ENCODE results near the gene GRM8.

GRCh38 chr7:126501617-126502016 is 751.1 kb downstream of the GRM8 start:
- TF ChIP-seq ZNF274 (IDR thresholded peaks at IDR 0.05; ENCODE audit: low read depth, low read length) (no peak), YY1 (IDR thresholded peaks at IDR 0.05; ENCODE audit: insufficient read depth, insufficient read length) (no peak)
